Activated T-helper 9 cell treated with anti-CD3 and anti-CD28 coated beads, Interleukin-2, amount 50 U/mL, for 16 hours (primary cell): Measurements from ENCODE around the gene VKORC1L1.
"Not testable (repeated sequence)": the region's sequence is repeated elsewhere in the genome, so short reads cannot be mapped to it uniquely, and the experiment has no call there.

Experiments
- DNase-seq: peaks from one replicate; pipeline ENCODE4 v3.0.0-alpha.2; 2020; ENCODE audit warnings: low read depth

Gene VKORC1L1

DNA sequence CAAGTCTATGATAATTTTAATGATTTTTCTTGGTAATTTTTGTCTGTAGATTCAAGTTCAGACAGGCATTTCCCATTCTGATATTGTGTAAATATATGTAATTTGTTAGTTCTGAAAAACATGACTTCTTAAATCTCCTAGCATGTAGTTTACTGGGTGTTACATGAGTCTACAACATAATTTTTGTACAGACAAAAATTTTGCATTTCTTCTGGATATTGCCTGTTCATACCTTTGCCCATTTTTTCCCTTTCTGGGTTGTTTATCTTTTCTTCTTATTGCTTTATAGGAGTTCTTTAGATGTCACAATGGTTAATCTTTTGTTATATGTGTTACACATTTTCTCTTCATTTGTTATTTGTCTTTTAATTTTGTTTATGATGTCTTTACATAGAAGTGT, 12.1 kb downstream of the VKORC1L1 start:
- not testable (repeated sequence) for DNase-seq

DNA sequence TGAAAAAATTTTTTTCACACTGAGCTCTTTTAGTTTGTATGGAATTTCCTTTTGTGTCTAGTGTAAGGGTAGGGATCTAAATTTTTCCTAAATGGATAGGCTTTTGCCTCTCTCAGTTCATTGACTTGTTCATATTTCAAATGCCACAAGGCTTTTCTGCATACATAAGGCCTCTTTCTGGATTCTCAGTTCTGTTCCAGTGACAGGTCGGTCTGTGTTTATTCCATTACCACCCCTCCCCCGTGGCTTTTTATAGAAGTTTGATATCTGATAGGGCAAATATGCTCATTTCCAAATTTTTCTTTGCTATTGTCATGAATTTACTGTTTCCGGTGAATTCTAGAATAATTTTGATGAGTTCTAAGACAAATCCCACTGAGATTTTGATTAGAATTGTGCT, 12.7 kb downstream of the VKORC1L1 start:
- DNase-seq, result not testable (repeated sequence)

DNA sequence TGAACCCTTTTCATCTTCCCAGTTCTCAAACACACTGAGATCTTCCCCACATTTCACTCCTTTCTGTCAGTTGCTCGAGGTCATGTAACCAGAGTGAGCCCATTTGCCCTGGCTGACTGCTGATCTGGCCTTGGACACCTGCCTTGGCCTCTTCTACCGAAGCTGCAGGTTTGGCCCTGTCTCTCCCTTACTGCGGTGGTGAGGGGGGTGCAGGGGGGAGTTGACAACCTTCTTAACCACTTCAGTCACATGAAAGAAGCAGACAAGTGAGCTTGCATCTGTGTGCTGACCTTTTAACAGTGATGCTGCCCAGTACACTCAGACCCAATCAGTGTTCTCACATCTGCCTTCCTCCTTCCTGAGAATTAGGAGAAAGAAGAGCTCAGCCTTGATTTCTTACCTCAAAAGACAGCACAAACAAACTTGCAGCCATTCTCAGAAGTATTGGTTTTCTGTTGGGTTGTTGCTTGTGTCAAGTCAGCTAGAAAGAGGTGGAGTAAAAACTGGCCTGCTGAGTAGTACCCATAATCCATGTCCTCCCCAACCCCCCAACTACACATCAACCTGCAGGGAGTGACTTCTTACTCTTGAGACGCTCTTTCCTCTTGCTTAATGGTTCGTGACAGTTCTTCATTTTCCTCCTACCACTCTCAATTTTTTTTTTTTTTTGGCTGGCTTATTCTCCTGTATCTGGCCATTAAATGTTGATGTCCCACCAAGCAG, 15.7 kb downstream of the VKORC1L1 start:
- not testable (repeated sequence) for DNase-seq

DNA sequence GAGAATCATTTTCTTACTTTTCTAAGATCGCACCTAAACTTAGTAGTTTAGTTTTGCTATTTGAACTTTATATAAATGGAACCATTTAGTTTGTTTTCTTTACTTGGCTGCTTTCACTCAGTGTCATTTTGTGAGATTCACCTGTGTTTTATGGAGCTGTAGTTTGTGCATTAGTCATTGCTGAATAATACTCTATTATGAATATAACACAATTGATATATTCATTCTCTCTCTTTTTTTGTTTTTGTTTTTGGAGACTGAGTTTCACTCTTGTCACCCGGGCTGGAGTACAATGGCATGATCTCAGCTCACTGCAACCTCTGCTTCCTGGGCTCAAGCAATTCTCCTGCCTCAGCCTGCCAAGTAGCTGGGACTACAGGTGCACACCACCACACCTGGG, 16.8 kb downstream of the VKORC1L1 start:
- not testable (repeated sequence) for DNase-seq

DNA sequence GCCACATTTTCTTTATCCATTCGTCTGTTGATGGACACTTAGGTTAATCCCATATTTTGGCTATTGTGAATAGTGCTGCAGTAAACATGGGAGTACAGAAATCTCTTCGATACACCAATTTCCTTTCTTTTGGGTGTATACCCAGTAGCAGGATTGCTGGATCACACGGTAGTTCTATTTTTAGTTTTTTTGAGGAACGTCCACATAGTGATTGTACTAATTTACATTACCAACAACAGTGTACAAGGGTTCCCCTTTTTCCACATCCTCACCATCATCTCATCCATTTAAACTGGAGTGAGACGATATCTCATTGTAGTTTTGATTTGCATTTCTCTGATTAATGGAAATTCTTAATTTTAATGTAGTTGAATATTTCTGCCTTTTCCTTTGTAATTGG, 19.3 kb downstream of the VKORC1L1 start:
- no peak for DNase-seq

DNA sequence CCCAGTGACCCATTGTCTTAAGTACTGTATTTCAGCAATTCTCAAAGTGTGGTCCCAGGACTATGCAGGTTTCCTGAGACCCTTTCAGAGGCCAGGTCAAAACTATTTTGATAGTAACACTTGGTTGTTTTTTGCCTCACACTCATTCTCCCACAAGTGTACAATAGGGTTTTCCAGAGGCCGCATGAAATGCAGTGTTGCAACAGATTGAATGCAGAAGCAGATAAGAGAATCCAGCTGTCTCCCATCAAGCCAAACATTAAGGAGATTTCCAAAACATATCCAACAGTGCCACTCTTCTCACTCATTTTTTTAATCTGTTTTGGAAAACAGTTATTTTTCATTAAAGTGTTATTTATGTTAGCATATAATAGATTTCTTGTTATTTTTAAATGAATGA, 20.0 kb downstream of the VKORC1L1 start:
- DNase-seq, result no peak

DNA sequence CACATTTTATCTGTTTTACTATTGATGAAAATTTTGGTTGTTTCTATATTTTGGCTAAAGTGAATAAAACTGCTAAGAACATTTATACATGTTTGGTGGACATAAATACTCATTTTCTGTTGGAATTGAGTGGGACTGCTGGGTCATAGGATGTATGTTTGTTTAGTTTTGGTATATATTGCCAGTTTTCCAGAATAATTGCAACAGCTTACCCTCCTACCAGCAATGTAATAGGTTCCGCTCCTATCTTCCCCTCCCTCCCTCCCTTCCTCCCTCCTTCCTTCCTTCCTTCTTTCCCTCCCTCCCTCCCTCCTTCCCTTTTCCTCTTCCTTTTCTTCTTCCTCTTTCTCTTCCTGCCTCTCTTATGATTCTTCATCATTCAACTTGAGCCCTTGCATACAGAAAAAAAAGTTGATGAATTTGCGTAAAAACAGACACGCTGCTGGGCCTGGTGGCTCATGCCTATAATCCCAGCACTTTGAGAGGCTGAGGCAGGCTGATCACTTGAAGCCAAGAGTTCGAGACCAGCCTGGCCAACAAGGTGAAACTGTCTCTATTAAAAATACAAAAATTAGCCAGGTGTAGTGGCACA, 23.5 kb downstream of the VKORC1L1 start:
- no peak for DNase-seq

DNA sequence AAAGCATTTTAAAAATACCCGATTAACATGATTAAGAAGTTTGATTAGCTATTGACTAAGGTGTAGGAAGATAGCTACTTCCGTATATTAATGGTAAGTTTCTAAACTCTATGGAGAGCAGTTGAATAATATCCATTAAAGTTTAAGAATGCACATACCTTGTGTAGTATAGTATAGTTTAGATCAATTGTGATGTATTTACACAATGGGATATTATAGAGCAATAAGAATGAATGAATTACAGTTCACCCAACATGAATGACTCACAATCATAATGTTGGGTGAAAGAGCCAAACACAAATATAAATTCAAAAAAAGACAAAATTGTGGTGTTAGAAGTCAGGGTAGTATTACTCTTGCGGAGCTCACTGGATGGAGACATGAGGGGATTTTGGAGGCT, 24.4 kb downstream of the VKORC1L1 start:
- not testable (repeated sequence) for DNase-seq

DNA sequence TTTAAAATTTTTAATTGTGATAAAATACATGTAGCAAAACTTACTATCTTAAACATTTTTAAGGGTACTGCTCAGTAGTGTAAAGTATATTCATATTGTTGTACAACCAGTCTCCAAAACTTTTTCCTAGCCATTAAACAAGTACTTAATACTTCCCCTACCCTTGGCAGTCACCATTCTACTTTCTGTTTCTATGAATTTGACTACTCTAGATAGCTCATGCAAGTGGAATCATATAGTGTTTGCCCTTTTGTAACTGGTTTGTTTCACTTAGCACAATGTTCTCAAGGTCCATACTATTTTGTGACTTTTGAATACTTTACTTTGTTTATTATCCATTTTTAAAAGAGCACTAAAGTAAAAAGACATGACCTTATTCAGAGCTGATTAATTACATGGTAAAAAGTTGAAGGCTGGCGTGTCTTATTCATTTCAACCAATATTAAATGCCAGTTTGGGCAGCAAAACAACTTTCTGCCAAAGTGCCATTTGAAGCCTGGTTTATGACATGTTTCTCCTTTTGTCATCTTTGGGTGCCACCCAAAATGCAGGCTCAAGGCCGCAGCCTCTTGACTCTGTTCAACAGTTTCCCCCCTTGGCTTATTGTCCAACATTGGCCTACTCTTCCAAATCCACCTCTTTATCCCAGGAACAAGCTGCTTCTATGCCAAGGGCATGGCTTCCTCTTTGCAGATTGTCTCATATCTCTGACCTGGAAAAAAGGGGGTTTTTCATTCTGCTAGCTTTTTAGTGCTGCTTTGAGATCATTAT, 26.0 kb downstream of the VKORC1L1 start:
- not testable (repeated sequence) for DNase-seq

DNA sequence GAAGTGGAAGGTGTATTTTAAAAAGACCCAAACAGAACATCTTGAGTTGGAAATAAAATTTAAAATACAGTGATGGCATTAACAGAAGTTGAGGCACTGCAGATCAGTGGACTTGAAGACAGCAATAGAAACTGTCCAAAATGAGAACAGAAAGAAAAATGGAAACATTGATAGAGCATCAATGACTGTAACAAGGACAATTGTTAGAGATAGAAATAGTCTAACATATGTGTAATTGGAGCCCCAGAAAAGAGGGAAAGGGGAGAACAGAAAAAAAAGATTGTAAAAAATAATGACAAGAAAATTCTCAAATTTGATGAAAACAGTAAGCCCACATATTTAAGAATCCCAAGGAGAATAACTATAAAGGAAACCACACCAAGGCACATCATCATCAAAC, 29.4 kb downstream of the VKORC1L1 start:
- no peak for DNase-seq

DNA sequence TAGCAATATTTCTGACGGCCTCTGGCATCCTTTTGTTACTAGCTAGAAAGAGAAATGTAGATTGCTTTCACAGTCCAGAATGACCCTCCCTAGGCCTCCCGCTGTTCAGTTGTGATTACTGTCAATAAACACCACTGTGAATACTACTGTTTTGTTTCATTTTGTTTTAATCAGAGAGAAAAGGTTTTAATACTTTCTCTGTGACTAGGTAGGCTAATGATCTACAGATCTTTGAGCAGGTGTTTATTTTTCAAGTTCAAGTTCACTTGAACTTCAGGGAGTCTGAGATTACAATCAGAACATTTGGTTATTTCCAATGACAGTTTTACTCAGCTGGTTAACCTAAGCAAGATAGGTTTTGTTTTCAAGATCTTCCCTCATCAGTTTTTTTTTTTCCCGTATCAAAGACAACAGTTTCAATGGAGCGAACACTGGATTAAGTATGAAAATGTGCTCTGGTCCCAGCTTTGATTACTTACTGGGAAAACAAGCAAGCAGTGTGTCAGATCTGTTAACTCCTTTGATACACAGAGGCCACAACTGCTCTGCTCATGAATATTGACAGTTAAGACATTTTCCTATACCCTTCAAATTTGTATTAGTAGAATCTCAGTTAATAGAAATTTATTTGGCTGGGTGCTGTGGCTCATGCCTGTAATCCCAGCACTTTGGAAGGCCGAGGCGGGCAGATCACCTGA, 34.8 kb downstream of the VKORC1L1 start:
- DNase-seq, result no peak

DNA sequence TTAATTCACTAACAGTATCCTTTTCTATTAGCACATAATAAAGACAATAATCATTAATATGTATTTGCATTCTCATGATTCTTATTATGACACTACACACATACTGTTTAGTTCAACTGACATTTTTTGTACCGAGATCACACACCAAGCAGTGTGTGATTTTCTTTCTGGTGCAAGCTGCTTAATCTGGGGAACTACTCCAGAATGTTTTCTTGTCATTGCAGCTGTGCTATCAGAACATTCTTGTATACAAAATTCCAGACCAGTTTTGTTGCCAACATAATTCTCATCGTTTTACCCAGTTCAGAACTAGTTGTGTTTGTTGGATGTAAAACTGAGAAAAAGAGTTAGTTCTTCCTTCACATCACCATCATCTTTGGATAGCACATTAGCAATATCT, 37.4 kb downstream of the VKORC1L1 start:
- no peak for DNase-seq

DNA sequence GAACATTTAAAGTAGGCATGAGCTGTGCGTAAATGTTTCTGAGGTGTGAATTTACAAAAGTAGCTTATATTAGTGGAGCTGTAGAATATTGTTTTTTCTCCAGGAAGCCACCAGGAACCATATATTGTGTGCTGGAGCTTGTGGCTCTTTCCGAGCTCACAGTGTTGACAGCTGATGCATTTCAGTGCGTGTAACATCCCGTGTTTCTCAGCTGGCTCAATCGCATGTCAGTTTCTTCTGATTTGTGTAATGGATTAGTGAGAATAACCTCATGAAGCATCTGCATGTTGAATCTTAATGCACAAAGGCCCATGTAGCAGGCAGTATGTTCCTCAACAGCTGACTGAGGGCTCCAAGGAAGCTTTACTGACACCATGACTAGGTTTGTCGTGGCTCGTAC, 39.4 kb downstream of the VKORC1L1 start:
- DNase-seq, result no peak

DNA sequence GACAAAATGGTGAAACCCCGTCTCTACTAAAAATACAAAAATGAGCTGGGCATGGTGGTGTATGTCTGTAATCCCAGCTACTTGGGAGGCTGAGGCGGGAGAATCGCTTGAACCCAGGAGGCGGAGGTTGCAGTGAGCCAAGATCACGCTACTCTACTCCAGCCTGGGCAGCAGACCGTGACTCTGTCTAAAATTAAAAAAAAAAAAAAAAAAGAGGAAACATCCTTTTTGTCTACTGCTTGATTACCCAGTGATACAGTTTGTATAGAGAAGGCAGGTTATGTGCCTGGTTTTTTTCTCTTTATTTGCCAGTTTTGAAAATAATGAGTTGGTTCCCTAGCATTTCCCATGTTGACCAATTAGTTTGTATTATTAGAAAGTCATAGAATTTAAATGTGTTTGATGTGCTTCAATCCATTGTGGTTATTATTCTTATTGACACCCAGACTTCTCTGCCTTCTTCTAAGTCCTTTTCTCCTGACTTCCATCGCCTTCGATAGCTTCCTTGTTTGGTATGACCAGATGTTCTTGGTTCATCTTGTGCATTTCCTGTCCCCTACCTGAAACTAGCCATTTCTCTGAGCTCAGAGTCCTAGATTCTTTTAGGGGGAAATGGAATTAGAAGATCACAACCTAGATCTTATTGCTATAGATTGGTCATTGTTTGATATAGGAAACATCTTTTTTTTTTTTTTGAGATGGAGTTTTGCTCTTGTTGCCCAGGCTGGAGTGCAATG, 43.2 kb downstream of the VKORC1L1 start:
- no peak for DNase-seq

DNA sequence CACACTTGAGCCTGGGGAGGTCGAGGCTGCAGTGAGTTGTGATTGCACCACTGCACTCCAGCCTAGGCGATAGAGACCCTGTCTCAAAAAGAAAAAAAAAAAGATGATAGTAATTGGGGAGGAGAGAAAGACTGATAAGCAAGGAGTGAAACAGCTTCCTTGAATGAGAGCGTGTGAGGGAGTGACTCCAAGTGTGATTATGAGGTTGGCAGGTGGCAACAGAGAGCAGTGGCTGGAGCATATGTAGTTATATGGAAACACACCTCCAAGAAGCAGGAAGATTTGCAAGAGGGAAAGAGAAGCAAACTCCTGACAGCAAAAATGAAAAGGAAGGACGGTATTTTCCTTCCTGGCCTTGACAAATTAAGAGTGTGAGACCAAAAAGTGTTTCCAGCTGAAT, 50.4 kb downstream of the VKORC1L1 start:
- no peak for DNase-seq

DNA sequence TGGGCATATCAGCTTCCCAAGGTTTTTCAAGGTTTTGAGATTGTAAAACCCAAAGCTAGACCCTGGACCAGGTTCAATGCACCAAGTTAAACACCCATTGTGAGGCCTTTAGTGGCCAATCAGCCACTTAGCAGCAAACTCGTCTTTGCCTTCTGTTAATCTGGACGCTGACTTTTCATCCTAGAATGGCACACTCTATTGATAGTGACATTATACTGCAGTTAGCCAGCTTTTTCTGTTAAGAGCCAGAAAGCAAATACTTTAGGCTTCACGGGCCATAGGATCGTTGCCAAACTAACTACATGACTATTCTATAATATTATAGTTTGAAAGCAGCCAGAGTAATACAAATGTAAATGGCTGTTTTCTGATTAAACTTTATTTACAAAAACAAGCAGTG, 51.3 kb downstream of the VKORC1L1 start:
- no peak for DNase-seq

DNA sequence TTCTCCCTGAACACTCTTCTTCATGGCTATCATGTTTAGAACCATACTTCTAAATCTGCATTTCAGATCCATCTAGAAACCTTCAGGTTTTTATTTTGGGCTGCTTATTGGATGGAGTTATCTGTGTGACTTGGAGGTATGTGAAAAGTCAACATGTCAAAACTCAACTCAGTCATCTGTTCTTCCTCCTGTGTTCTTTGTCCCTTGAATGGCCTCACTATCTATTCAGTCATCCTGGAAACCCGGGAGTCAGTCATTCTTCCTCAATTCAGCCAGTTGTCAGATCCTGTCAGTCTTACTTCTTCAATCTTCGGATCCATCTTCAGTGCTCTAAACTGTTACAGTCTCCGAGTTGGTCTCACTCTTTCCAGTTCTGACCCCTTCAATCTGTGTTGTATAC, 52.2 kb downstream of the VKORC1L1 start:
- DNase-seq, result no peak

DNA sequence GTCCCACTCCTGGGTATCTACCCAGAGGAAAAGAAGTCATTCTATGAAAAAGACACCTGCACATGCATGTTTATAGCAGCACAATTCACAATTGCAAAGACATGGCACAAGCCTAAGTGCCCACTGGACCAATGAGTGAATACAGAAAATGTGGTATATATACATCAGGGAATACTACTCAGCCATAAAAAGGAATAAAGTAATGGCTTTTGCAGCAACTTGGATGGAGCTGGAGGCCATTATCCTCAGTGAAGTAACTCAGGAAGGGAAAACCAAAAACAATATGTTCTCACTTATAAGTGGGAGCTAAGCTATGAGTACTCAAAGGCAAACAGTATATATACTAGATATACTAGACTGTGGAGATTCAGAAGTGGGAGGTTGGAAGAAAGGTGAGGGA, 53.7 kb downstream of the VKORC1L1 start:
- DNase-seq, result no peak

DNA sequence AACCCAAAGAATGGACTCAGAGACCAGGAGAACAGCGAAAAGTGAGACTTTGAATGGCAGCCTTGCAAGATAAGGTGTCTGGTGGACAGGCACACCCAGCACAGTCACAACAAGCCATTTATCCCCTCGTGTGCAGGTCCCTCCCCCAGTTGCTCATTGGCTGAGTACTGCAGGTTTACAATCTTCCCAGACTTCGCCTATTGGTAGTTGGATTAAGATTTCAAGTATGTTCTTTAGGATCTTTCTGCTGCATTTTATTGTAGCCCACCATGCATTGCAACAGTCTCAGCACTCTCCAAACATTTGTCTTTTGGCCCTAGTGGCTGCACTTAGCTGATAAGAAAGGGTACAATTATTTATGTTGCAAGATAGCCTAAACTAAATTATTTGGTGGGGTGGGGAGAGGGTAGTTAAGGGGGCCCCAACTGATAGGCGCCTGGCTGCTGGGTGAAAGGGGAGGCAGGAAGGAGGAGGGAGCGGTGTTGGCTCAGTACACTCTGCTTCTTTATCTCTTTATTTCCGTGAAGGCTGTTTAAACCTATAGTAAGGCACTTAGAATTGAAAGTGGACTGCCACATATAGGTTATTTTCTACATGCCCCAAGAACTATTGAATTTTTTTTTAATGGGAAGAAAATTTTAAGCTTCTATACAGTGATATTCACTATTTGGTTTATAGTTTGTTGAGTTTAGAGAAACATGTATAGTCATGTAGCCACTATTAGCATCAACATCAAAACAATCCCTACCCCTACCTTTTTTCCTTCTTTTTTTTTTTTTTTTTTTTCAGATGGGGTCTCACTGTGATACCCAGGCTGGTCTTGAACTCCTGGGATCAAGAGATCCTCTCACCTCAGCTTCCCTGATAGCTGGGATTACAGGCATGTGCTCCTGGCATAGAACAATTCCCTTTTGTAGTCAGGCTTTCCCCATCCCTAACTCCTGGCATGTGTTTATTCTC, 54.9 kb downstream of the VKORC1L1 start:
- DNase-seq, result no peak

DNA sequence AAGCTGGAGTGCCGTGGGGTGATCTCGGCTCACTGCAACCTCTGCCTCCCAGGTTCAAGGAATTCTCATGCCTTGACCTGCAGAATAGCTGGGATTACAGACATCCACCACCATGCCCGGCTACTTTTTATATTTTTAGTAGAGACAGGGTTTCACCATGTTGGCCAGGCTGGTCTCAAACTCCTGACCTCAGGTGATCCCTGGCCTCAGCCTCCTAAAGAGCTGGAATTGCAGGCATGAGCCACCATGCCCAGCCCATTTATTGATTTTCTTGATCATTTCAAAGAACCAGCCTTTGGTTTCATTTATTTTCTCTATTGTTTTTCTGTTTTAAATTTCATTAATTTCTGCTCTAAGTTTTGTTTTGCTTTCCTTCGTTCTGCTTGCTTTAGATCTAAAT, 58.8 kb downstream of the VKORC1L1 start:
- no peak for DNase-seq

DNA sequence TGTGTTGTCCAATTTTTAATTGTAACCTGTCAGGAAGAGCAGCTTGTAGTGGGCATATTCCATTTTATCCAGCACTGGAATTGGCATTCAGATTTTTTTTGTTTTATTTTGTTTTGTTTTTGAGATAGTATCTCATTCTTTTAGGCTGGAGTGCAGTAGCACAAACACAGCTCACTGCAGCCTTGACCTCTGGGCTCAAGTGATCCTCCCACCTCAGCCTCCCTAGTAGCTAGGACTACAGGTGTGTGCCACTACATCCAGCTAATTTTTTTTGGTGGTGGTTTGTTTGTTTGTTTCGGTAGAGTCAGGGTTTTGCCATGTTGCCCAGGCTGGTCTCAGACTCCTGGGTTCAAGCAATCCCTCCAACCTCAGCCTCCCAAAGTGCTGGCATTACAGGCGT, 64.4 kb downstream of the VKORC1L1 start:
- DNase-seq, result no peak
